DND-41 (cell line): ENCODE results near the gene P2RY2.

ENCODE experiments used
- ATAC-seq: fragments of 200-7000 bp; cut with Tn5 transposase; 3 replicates; pipeline ENCODE4 v1.9.1; 2021; ENCODE audit warnings: low read depth; ENCODE audit not compliant: insufficient read depth
- DNase-seq: peaks from one replicate; pipeline ENCODE4 v3.0.0-alpha.2; 2020
- H2AFZ ChIP-seq: 2 replicates; pipeline ENCODE4 v1.6.0; 2012; ENCODE audit warnings: low read depth, low read length
- H3K27ac ChIP-seq: 2 replicates; pipeline ENCODE4 v1.5.1; 2012; ENCODE audit warnings: low read length, inconsistent platforms
- H3K27me3 ChIP-seq: fragments of 200-600 bp; sonication (generic); 2 replicates; pipeline ENCODE4 v1.6.0; 2012; ENCODE audit warnings: low read length, mild to moderate bottlenecking, inconsistent platforms; ENCODE audit not compliant: insufficient read depth, poor library complexity
- H3K36me3 ChIP-seq: 2 replicates; pipeline ENCODE4 v1.5.1; 2012; ENCODE audit warnings: low read length, inconsistent platforms; ENCODE audit not compliant: insufficient read depth
- H3K4me1 ChIP-seq: 2 replicates; pipeline ENCODE4 v1.5.1; 2012; ENCODE audit warnings: mild to moderate bottlenecking, low read length; ENCODE audit not compliant: insufficient read depth
- H3K4me2 ChIP-seq: 2 replicates; pipeline ENCODE4 v1.6.0; 2012; ENCODE audit warnings: mild to moderate bottlenecking, moderate library complexity, low read length, inconsistent platforms; ENCODE audit not compliant: insufficient read depth
- H3K4me3 ChIP-seq, 2 experiments: fragments of 200-600 bp in 1 of 2; shearing (Covaris generic) in 1 of 2; 2 replicates each; pipeline ENCODE4 v1.5.1; 2012 to 2016; ENCODE audit warnings: inconsistent platforms in 2 of 2, low read length in 2 of 2, mild to moderate bottlenecking in 2 of 2, low read depth in 1 of 2, moderate library complexity in 1 of 2
- H3K79me2 ChIP-seq: 2 replicates; pipeline ENCODE4 v1.6.0; 2012; ENCODE audit warnings: low read length, inconsistent platforms; ENCODE audit not compliant: insufficient read depth
- H3K9ac ChIP-seq: 2 replicates; pipeline ENCODE4 v1.6.0; 2012; ENCODE audit warnings: low read depth, mild to moderate bottlenecking, inconsistent platforms, low read length, moderate library complexity
- H3K9me3 ChIP-seq: 2 replicates; pipeline ENCODE4 v1.5.1; 2012; ENCODE audit warnings: low read length, moderate library complexity, mild to moderate bottlenecking, inconsistent platforms; ENCODE audit not compliant: insufficient read depth, severe bottlenecking
- H4K20me1 ChIP-seq: 2 replicates; pipeline ENCODE4 v1.6.0; 2012; ENCODE audit warnings: low read length; ENCODE audit not compliant: insufficient read depth
- CTCF ChIP-seq: IDR thresholded peaks from 2 replicates; pipeline ENCODE4 v1.5.1; 2012; ENCODE audit warnings: borderline replicate concordance, low read length, moderate library complexity, mild to moderate bottlenecking; ENCODE audit not compliant: poor library complexity, severe bottlenecking; ENCODE audit errors: extremely low read depth
- EZH2 ChIP-seq: IDR thresholded peaks from 3 replicates; pipeline ENCODE4 v1.6.1; 2012; ENCODE audit warnings: borderline replicate concordance, low read depth, mild to moderate bottlenecking, moderate library complexity, low read length, inconsistent platforms; ENCODE audit not compliant: severe bottlenecking

The P2RY2 gene

GRCh38 chr11:73225001-73225686 lies 7.1 kb downstream of the P2RY2 start:
- H3K27me3 ChIP-seq = no peaks in the 10 kb centered on the region
- peaks cover 36% of the 10 kb centered on the region for H3K4me1 ChIP-seq
- H3K79me2 ChIP-seq = no peaks in the 10 kb centered on the region
- no peak overlapping the region for H2AFZ ChIP-seq
- H3K9me3 ChIP-seq = no peaks in the 10 kb centered on the region
- no peak for ATAC-seq
- no peak overlapping the region for H3K4me3 ChIP-seq
- H3K9ac ChIP-seq = no peak overlapping the region
- TF ChIP-seq EZH2 = no peak
- no peak for TF ChIP-seq CTCF
- H3K4me2 ChIP-seq = no peak overlapping the region
- no peak for DNase-seq
- H3K36me3 ChIP-seq = no peaks in the 10 kb centered on the region
- H4K20me1 ChIP-seq = no peaks in the 10 kb centered on the region
- H3K27ac ChIP-seq = no peak overlapping the region

- no peak overlapping the region for H3K4me2 ChIP-seq
- H2AFZ ChIP-seq = no peak overlapping the region
- H4K20me1 ChIP-seq = no peaks in the 10 kb centered on the region
- no peak overlapping the region for H3K9ac ChIP-seq
- H3K4me1 ChIP-seq = peaks cover 29% of the 10 kb centered on the region
- H3K36me3 ChIP-seq = no peaks in the 10 kb centered on the region
- H3K27me3 ChIP-seq = no peaks in the 10 kb centered on the region
- ATAC-seq (no peak), DNase-seq (no peak)
- H3K9me3 ChIP-seq = no peaks in the 10 kb centered on the region
- no peaks in the 10 kb centered on the region for H3K79me2 ChIP-seq
- no peak overlapping the region for H3K4me3 ChIP-seq
- no peak for TF ChIP-seq EZH2
- no peak for TF ChIP-seq CTCF
- no peak overlapping the region for H3K27ac ChIP-seq
These were observed 7.8 kb downstream of the P2RY2 start for GRCh38 chr11:73225851-73226250.

- no peak for DNase-seq
- Histone ChIP-seq H3K4me1 (peaks cover 23% of the 10 kb centered on the region), H4K20me1 (no peaks in the 10 kb centered on the region), H3K27me3 (no peaks in the 10 kb centered on the region), H2AFZ (no peak overlapping the region), H3K9ac (no peak overlapping the region), H3K9me3 (no peaks in the 10 kb centered on the region), H3K79me2 (no peaks in the 10 kb centered on the region), H3K27ac (no peak overlapping the region), H3K4me3 (no peak overlapping the region), H3K36me3 (no peaks in the 10 kb centered on the region), H3K4me2 (no peak overlapping the region)
- no peak for ATAC-seq
- TF ChIP-seq CTCF = no peak
- TF ChIP-seq EZH2 = no peak
These were observed 8.4 kb downstream of the P2RY2 start for GRCh38 chr11:73226297-73227006.
